Retinal pigment epithelial cell (primary cell): ENCODE data around the gene PSAT1.

Source experiments
- DNase-seq: peaks from one replicate; pipeline ENCODE4 v3.0.0-alpha.2; 2010; ENCODE audit warnings: low read depth
- H3K4me3 ChIP-seq: 2 replicates; pipeline ENCODE4 v1.5.1; 2011; ENCODE audit warnings: mild to moderate bottlenecking, low read length, control low read depth, moderate library complexity
- TF ChIP-seq, protein P1 (sequence below): conservative IDR thresholded peaks from 2 replicates; pipeline ENCODE4 v1.5.1; 2011; ENCODE audit warnings: low read depth, low read length, control low read depth, inconsistent platforms

The PSAT1 gene

DNA sequence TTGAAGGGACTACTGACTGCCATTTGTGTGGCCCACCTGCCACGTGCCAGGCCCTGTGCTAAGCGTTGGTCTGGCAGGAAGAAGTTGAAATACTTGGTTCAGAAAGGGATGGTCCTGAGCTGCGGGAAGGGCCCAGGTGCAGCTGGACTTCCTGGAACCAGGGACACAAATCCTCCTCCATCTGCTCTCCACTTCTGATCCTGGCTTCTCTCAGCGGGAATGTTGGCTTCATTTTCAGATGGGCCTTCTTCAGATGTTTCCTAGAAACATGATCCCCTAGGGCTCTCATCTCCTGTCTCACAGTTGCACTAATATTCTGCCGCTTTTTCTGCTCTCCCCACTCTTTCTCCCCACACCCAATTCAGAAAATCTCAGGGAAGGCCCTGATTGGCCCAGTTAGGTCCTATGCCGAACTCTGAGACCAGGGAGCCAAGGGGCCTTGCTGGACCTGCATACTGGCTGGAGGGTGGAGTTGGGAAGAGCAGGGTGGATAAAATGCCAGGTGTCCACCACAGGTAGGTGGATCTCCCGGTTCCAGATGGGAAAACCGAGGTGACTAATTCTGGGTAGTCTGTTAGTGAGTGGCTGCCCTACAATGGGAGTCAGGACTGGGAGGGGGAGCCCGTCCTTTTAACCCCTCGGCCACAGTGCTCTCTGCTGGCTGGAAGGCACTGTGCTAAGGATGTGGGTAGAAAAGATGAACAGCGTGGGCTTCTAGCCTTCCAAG lies 19.4 kb downstream of the PSAT1 start:
- no peak overlapping the region for H3K4me3 ChIP-seq
- no peak for DNase-seq
- TF ChIP-seq, protein P1, sequence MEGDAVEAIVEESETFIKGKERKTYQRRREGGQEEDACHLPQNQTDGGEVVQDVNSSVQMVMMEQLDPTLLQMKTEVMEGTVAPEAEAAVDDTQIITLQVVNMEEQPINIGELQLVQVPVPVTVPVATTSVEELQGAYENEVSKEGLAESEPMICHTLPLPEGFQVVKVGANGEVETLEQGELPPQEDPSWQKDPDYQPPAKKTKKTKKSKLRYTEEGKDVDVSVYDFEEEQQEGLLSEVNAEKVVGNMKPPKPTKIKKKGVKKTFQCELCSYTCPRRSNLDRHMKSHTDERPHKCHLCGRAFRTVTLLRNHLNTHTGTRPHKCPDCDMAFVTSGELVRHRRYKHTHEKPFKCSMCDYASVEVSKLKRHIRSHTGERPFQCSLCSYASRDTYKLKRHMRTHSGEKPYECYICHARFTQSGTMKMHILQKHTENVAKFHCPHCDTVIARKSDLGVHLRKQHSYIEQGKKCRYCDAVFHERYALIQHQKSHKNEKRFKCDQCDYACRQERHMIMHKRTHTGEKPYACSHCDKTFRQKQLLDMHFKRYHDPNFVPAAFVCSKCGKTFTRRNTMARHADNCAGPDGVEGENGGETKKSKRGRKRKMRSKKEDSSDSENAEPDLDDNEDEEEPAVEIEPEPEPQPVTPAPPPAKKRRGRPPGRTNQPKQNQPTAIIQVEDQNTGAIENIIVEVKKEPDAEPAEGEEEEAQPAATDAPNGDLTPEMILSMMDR: no peak

DNA sequence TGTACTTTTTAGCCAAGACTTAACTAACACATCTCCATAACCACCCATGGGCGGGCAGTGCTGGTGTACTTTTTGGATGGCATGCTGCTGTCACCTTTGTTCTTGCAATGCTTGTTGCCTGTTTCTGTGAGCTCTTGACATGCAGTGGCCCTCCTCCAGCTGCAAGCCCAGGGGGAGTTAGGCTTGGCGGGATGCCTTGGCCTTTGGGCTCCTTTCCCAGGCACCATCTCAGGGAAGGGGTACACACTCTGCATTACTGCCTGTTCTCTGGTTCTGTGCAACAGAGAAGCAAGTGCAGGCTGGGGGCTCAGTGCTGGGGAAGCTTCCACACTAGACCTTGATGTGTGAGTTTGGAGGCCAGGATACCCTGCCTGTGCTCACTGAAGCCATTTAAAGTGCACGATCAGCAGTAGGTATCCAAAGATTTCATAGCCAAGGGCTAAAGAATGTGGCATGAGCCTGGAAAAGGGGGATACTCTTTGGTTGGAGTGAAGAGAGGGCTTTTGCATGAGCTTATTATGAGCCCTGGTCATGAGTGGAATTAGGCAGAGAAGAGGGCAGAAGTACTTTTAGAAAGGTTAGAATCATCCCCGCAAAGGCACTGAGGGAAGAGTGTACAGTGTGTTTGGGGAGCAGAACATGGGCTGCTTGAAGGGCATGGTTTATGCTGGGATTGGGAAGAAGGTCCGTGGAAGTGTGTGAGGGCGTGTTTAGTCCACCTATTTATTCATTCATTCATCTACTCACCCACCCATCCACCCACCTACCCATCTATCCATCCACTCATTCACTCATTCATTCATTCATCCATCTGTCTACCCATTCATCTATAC lies 22.5 kb downstream of the PSAT1 start:
- TF ChIP-seq, protein P1: no peak
- DNase-seq: no peak
- H3K4me3 ChIP-seq: no peak overlapping the region

DNA sequence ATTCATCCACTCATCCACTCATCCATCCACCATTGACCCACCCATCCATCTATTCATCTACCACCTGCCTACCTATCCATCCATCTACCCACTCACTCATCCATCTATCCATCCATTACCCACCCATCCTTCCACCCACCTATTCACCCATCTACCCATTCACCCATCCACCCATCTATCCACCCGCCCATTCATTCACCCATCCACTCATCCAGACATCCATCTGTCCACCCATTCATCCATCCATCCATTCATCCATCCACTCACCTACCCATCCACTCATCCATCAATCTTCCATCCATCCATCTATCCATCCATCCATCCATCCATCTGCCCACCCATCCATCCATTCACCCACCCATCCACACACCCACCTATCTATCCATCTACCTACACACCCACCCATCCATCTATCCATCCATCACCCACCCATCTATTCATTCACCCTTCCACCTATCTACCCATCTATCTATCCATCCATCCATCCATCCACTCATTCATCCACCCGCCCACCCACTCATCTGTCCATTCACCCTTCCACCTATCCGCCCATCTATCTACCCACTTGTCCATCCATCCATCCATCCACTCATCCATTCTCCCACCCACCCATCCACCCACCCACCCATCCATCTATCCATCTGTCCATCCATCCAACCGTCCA lies 23.2 kb downstream of the PSAT1 start:
- DNase-seq: no peak
- H3K4me3 ChIP-seq: no peak overlapping the region
- TF ChIP-seq, protein P1: no peak

DNA sequence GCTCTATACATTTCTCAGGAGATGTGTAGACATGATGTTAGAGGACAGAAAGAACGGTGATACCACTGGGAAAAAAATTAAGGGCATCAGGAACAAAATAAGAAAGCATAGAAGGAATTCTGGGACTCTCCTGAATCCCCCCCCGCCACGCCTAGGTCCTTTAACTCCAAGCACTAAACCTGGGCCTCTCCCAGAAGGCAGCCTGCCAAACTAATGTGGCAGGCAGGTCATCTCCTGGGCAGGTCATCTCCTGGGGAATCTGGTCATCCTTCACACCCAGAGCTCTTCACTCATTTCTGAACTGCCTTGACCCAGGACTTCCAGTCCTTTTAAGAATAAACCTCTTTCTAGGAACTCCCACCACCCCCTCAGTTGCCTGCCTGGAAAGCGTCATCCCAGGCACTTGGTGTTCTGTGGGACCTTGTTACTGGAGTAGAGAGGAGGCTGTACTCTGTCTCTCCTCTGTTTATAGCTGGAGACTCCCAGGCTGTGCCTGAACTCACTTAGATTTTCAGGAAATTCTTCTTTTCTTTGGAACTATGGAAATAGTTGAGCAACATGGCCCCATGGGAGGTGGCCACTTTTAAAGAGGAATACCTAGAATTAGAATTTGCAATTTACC lies 24.1 kb downstream of the PSAT1 start:
- TF ChIP-seq, protein P1: no peak
- DNase-seq: no peak
- no peak overlapping the region for H3K4me3 ChIP-seq

DNA sequence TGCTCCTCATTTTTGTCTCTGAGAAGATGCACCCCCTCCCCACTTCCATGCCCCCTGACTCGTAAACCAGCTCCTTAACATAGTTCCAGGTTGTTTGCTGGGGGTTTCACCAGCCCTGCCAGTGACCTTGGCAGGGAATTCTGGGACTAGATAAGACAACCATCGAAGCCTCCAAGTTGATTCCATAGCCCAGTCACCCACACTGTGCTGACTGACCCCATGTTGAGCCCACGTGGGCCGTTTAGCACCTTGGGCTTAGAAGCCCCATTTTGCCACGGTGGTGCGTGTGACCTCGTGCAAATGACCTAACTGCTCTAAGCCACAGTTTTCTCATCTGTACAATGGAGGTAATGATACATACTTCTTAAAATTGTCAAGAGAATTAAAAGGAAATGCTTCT lies 24.6 kb downstream of the PSAT1 start:
- TF ChIP-seq, protein P1: no peak
- DNase-seq: no peak
- H3K4me3 ChIP-seq: no peak overlapping the region

DNA sequence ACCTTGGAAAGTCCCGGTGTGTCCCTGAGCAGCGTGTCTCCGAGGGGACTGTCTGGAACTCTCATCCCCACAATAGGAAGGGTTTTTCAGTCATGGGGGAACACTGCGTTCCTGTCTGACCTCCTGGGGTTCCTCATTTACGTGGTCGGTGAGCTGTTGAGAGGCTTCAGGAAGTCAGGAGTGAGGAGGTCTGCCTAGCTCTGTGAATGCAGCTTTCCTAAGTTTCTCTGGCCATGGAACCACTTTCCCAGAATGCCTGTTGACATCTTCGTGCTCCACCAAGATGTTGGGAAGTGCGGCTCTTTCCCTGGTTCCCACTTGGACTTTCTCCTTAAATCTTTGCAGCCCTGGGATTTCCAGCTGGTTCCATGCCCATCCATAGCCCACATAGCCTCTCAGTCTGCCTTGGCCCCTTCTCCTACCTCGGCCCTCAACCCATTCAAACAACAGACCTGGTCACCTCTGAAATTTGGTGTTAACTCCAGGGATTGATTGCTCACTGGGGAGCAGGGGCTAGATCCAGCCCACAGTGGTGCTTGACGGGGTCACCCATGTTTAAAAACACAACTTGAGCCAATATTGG lies 27.2 kb downstream of the PSAT1 start:
- TF ChIP-seq, protein P1: no peak
- DNase-seq: no peak
- no peak overlapping the region for H3K4me3 ChIP-seq
